Esophagus muscularis mucosa (tissue), 3 donors: ENCODE results near the gene NAT9.

Experiments used
- CTCF ChIP-seq, 3 experiments: fragments of 200-600 bp in 2 of 3; fragments of 450-650 bp in 1 of 3; sonication (generic) in 2 of 3; IDR thresholded peaks; one replicate each; pipeline ENCODE4 v1.5.1; 2017 to 2019; ENCODE audit warnings: antibody characterized with exemption in 3 of 3, mild to moderate bottlenecking in 2 of 3, moderate library complexity in 1 of 3
- POLR2A ChIP-seq: fragments of 450-650 bp; IDR thresholded peaks from one replicate; pipeline ENCODE4 v1.6.1; 2017; ENCODE audit warnings: antibody characterized with exemption, moderate library complexity, mild to moderate bottlenecking, low read depth

GRCh38 chr17:74790161-74791058, 14.3 kb upstream of the NAT9 start:
- no peak for TF ChIP-seq POLR2A
- TF ChIP-seq CTCF (IDR thresholded peaks at IDR 0.05), result no peak
